K562 (cell line): ENCODE measurements around the gene TRDN. TPM values are rescaled to one million over a fixed set of nuclear protein-coding genes. Genes with fewer than 3 reads are reported as not detected.

ENCODE experiments used
- ATAC-seq: fragments of 200-7000 bp; cut with Tn5 transposase; 3 replicates; pipeline ENCODE4 v1.9.1; 2020; ENCODE audit warnings: moderate library complexity
- BruUV-seq: library from RNA; stranded (reverse); fragments of 400-500 nt; replicated peaks from 2 replicates; lab custom pipeline; 2021; lab: Mats Ljungman, UMichigan
- CTCF ChIA-PET: fragments of 300-600 bp; formaldehyde crosslinking; extraction: SDS; loops from one replicate; lab custom pipeline; 2021; ENCODE audit warnings: low intra/inter-chr PET ratio; lab: Yijun Ruan, JAX
- POLR2A ChIA-PET: fragments of 300-600, 350-650 bp; sonication (Branson Sonifier 250); formaldehyde crosslinking; extraction: SDS; loops from one replicate; lab custom pipeline; 2021; ENCODE audit warnings: antibody characterized with exemption, inconsistent platforms; lab: Yijun Ruan, JAX
- DNase-seq, 4 experiments: peaks; one replicate each; pipeline versions ENCODE4 v3.0.0 to v3.0.0-alpha.2; 2011 to 2018; ENCODE audit warnings: low spot score in 3 of 4, mixed read lengths in 3 of 4; ENCODE audit errors: extremely low read depth in 1 of 4
- FAIRE-seq: peaks from 2 replicates; lab custom pipeline; 2011; peaks lifted over from hg19 to GRCh38; lab: Jason Lieb, UNC
- H2AFZ ChIP-seq: 2 replicates; pipeline ENCODE4 v1.6.0; 2011; ENCODE audit warnings: low read depth, low read length, control low read depth, inconsistent platforms
- H3K27ac ChIP-seq: fragments of 200-600 bp; 3 replicates; pipeline ENCODE4 v1.8.0; 2011; ENCODE audit warnings: low read depth, mild to moderate bottlenecking, control low read depth, inconsistent platforms, low read length, moderate library complexity, mixed read lengths; ENCODE audit errors: extremely low read depth
- H3K27me3 ChIP-seq, 2 experiments: fragments of 300-600 bp in 1 of 2; 2 replicates in 1 of 2; 3 replicates in 1 of 2; pipeline versions ENCODE4 v1.6.0 to v1.8.0; 2011; ENCODE audit warnings: inconsistent platforms in 2 of 2, low read length in 2 of 2, mild to moderate bottlenecking in 1 of 2, mixed read lengths in 1 of 2, moderate library complexity in 1 of 2; ENCODE audit not compliant: control insufficient read depth in 2 of 2, insufficient read depth in 2 of 2
- H3K36me3 ChIP-seq: fragments of 300-600 bp; 3 replicates; pipeline ENCODE4 v1.8.0; 2011; ENCODE audit warnings: mild to moderate bottlenecking, low read length, inconsistent platforms; ENCODE audit not compliant: control insufficient read depth, insufficient read depth
- H3K4me1 ChIP-seq, 2 experiments: fragments of 200-600 bp in 1 of 2; replicated peaks in 1 of 2; 2 replicates in 1 of 2; 3 replicates in 1 of 2; pipeline versions ENCODE4 v1.5.1 to v1.8.0; 2011; ENCODE audit warnings: inconsistent platforms in 2 of 2, low read length in 2 of 2, mild to moderate bottlenecking in 1 of 2, mixed read lengths in 1 of 2, moderate library complexity in 1 of 2; ENCODE audit not compliant: control insufficient read depth in 2 of 2, insufficient read depth in 2 of 2
- H3K4me2 ChIP-seq: 2 replicates; pipeline ENCODE4 v1.6.1; 2011; ENCODE audit warnings: low read length, control low read depth, inconsistent platforms, mixed read lengths; ENCODE audit not compliant: insufficient read depth
- H3K4me3 ChIP-seq: fragments of 200-600 bp; sonication (generic), shearing (Covaris generic); 2 replicates; pipeline ENCODE4 v1.5.1; 2016; ENCODE audit warnings: control low read depth, inconsistent platforms
- H3K79me2 ChIP-seq: fragments of 200-600 bp; 3 replicates; pipeline ENCODE4 v1.8.0; 2011; ENCODE audit warnings: low read length, inconsistent platforms; ENCODE audit not compliant: control insufficient read depth, insufficient read depth
- H3K9ac ChIP-seq, 2 experiments: 2 replicates each; pipeline versions ENCODE4 v1.6.0 to v1.6.1; 2011; ENCODE audit warnings: low read depth in 2 of 2, low read length in 2 of 2, control low read depth in 1 of 2, inconsistent platforms in 1 of 2, mild to moderate bottlenecking in 1 of 2, mixed read lengths in 1 of 2; ENCODE audit not compliant: insufficient read depth in 1 of 2
- H3K9me1 ChIP-seq: one replicate; pipeline ENCODE4 v1.6.0; 2011; ENCODE audit warnings: inconsistent platforms, mild to moderate bottlenecking, low read length, moderate library complexity; ENCODE audit not compliant: control insufficient read depth, insufficient read depth
- H3K9me3 ChIP-seq: replicated peaks from 2 replicates; pipeline ENCODE4 v1.5.1; 2011; ENCODE audit warnings: low read depth, low read length, inconsistent platforms; ENCODE audit not compliant: control insufficient read depth, insufficient read depth
- H4K20me1 ChIP-seq: replicated peaks from 2 replicates; pipeline ENCODE4 v1.6.1; 2011; ENCODE audit warnings: low read length, inconsistent platforms, mixed read lengths; ENCODE audit not compliant: control insufficient read depth, insufficient read depth
- CBFB ChIP-seq: sonication (generic); formaldehyde crosslinking; IDR thresholded peaks from 2 replicates; pipeline ENCODE4 v1.4.0; 2020; ENCODE audit warnings: mild to moderate bottlenecking, missing genetic modification reagents
- GABPA ChIP-seq: fragments of 200-800 bp; sonication (Bioruptor generic); conservative IDR thresholded peaks from 2 replicates; pipeline ENCODE4 v1.6.1; 2016; ENCODE audit warnings: low read depth, missing genetic modification characterization, missing compliant biosample characterization
- TBL1XR1 ChIP-seq, 2 experiments: IDR thresholded peaks; 2 replicates each; pipeline ENCODE4 v1.6.1; 2012; ENCODE audit warnings: improper control_type of control experiment in 2 of 2, low read length in 2 of 2, mild to moderate bottlenecking in 1 of 2
- ZNF253 ChIP-seq: fragments of 250-450 bp; sonication (Bioruptor Pico); conservative IDR thresholded peaks from 2 replicates; pipeline ENCODE4 v1.6.1; 2021; ENCODE audit warnings: mild to moderate bottlenecking
- WGBS: fragments of 100-300 bp; shearing (Covaris generic); methylation state at CpG from one replicate; pipeline ENCODE4 v1.1.6; 2016; ENCODE audit warnings: low coverage, mixed read lengths; ENCODE audit not compliant: insufficient coverage; ENCODE audit errors: missing lambda C conversion rate; 5-methylcytosine and 5-hydroxymethylcytosine counted together
- in situ Hi-C: fragments of 300-500 bp; cut with MboI; formaldehyde crosslinking; loops from 4 replicates; pipeline ENCODE4 v1.15.0; 2018; ENCODE audit warnings: inconsistent platforms, mixed read lengths
- intact Hi-C: fragments of 100-400 bp; cut with micrococcal nuclease; formaldehyde crosslinking; loops from 2 replicates; pipeline ENCODE4 v1.14.2; 2022
- polyA plus RNA-seq, 8 experiments: library from polyadenylated mRNA; depleted of rRNA in 4 of 8; stranded (reverse) in 5 of 8; unstranded in 3 of 8; fragments of >200 nt; fragmentation: Nextera tagmentation in 2 of 8; fragmentation: Illumina TruSeq in 1 of 8; extraction: Ambion mirVana in 2 of 8; extraction: Trizol in 1 of 8; gene quantifications; 2 replicates each; pipeline versions ENCODE4 v1.2.1 to v1.2.3, GENCODE V29; 2011 to 2014; ENCODE audit warnings: inconsistent platforms in 1 of 8, missing spikeins in 1 of 8
- total RNA-seq, 7 experiments: library from RNA; depleted of rRNA in 6 of 7; stranded (reverse); fragments of >200 nt in 6 of 7; fragmentation: Illumina TruSeq in 2 of 7; extraction: Trizol in 2 of 7; gene quantifications; 2 replicates each; pipeline versions ENCODE4 v1.2.1 to v1.2.3, GENCODE V29; 2011 to 2021; ENCODE audit warnings: low replicate concordance in 1 of 7

The TRDN gene
- total and polyA plus RNA-seq, 9 of the 15 experiments (the other 6 are each of a cell fraction or from before 2014, with no cell fraction given) = 0.05 to 0.50 (median 0.16) TPM

GRCh38 chr6:123420512-123420911 is 216.2 kb downstream of the TRDN start:
- no peak overlapping the region for H3K27ac ChIP-seq
- in situ Hi-C loops = loop anchor here (25.0 kb wide), 1 partner anchor 292 kb away; no protein-coding TSS in a partner anchor
- FAIRE-seq = no peak
- intact Hi-C loops = no loop called here
- H3K79me2 ChIP-seq = no peaks in the 10 kb centered on the region
- no peaks in the 10 kb centered on the region for H4K20me1 ChIP-seq
- H3K4me3 ChIP-seq = no peak overlapping the region
- H3K4me2 ChIP-seq = no peak overlapping the region
- CTCF ChIA-PET = no interaction called here
- H3K9ac ChIP-seq = no peak overlapping the region
- no peaks in the 10 kb centered on the region for H3K9me1 ChIP-seq
- no peak for TF ChIP-seq ZNF253 (CRISPR knock-in tag)
- no TSS peak for BruUV-seq
- WGBS = 9% methylated on average over 1 of the region's 1 CpG
- ATAC-seq = no peak
- no peaks in the 10 kb centered on the region for H3K9me3 ChIP-seq
- H2AFZ ChIP-seq = no peak overlapping the region
- H3K27me3 ChIP-seq = no peaks in the 10 kb centered on the region
- H3K4me1 ChIP-seq = no peaks in the 10 kb centered on the region
- DNase-seq = no peak
- POLR2A ChIA-PET = no interaction called here
- no peaks in the 10 kb centered on the region for H3K36me3 ChIP-seq

GRCh38 chr6:123418071-123418470 is 218.7 kb downstream of the TRDN start:
- H3K4me1 ChIP-seq = no peaks in the 10 kb centered on the region
- H3K36me3 ChIP-seq = no peaks in the 10 kb centered on the region
- WGBS = 8% methylated on average over 3 of the region's 3 CpGs
- no peak overlapping the region for H3K4me2 ChIP-seq
- in situ Hi-C loops = loop anchor here (25.0 kb wide), 1 partner anchor 294 kb away; no protein-coding TSS in a partner anchor
- TF ChIP-seq TBL1XR1 (IDR thresholded peaks at IDR 0.05; ENCODE audit: low read length in 2 of 2) (no peak), GABPA (tag) (no peak), CBFB (CRISPR knock-in tag) (no peak)
- H3K9ac ChIP-seq = no peak overlapping the region
- ATAC-seq = no peak
- no peak overlapping the region for H3K4me3 ChIP-seq
- BruUV-seq = no TSS peak
- POLR2A ChIA-PET = no interaction called here
- H3K79me2 ChIP-seq = no peaks in the 10 kb centered on the region
- no peak for FAIRE-seq
- H3K9me3 ChIP-seq = no peaks in the 10 kb centered on the region
- H3K27ac ChIP-seq = no peak overlapping the region
- CTCF ChIA-PET = no interaction called here
- no peaks in the 10 kb centered on the region for H3K27me3 ChIP-seq
- H3K9me1 ChIP-seq = no peaks in the 10 kb centered on the region
- no peak overlapping the region for H2AFZ ChIP-seq
- no peaks in the 10 kb centered on the region for H4K20me1 ChIP-seq
- DNase-seq = no peak
- intact Hi-C loops = no loop called here
